ENCODE measurements around the gene AIG1.
"Not testable (repeated sequence)": the region's sequence is repeated elsewhere in the genome, so short reads cannot be mapped to it uniquely, and the experiment has no call there.

AIG1 gene

DNA sequence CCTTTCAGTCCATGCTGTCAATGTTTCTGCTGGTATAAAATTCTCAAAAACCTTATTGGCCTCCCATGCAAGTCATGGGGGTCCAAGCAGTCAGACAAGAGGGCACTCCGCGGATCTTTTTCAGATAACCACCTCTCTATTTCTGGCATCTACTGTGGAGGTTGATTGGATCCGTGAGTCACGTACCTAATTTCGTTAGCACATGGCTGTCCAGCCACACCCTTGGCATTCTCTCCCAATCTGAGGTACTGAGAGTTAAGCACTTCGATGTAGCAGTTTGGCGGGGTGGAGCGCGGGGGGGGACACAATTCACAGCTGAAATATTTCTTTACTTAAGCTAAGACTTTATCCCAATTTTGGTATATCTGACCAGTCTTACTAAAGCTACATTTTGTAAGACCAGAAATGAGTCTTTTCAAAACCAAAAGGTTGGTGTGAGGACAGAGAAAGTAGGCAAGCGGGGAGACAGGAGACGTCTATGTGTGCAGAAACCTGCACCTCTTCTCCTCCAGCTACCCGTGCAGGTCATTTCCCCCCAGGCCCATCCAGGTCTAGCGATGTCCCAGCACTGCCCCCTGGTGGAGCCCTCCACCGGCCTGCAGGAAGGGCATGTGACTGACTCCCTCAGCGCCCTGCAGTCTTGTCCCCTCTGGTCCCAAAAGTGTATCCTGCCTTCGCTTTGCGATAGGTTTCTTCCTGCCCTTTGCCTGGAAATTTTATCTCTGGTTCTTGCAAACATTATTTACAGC is 276.7 kb downstream of the AIG1 start:
- no peak for DNase-seq

- DNase-seq, result no peak
Observed at GRCh38 chr6:143339223-143339622, 278.5 kb downstream of the AIG1 start.

DNA sequence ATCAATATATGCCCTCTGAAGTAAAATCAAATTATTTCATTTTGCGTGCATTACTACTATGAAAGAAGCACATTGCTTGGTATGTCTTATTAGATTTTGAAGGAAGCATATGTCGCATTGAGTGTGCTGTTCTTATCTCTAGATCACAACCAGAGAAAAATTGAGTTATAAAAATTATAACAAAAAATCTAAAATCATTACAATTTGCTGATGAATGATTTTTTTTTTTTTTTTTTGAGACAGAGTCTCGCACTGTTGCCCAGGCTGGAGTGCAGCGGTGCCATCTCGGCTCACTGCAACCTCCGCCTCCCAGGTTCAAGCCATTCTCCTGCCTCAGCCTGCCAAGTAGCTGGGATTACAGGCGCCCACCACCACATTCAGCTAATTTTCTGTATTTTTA is 284.8 kb downstream of the AIG1 start:
- DNase-seq, result not testable (repeated sequence)

GRCh38 chr6:143346004-143346403 is 285.3 kb downstream of the AIG1 start:
- no peak for DNase-seq

DNA sequence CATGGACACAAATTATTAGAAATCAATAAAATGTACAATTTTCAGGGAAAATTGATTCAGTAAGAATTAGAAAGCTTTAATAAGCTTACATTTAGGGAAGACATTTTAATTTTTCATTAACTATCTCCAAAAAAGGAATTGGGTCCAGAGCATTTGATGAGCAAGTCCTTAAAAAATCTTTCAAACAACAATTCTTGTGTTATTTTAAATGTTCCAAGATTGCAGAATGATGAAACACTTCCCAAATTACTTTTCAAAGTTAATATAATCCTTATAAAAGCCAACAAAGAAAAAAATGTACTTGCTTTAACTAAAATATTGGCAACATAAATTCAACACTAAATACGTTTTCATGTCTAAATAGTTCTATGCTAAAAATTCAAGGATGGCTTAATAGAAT is 287.8 kb downstream of the AIG1 start:
- DNase-seq, result no peak

DNA sequence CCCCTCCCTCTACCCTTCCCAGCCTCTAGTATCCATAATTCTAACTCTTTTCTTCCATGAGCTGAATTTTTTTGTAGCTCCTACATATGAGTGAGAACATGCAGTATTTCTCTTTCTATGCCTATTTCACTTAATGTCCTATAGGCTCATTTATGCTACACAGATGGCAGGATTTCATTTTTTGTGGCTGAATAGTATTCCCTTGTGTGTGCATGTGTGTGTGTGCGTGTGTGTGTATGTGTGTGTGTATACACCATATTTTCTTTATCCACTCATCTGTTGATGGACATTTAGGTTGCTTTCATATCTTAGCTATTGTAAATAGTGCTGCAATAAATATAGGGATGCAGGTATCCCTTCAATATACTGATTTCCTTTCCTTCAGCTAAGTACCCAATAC is 288.8 kb downstream of the AIG1 start:
- no peak for DNase-seq

GRCh38 chr6:143356101-143356880 is 295.6 kb downstream of the AIG1 start:
- DNase-seq, result no peak

GRCh38 chr6:143357152-143357551 is 296.5 kb downstream of the AIG1 start:
- no peak for DNase-seq

GRCh38 chr6:143357561-143358255 is 297.0 kb downstream of the AIG1 start:
- DNase-seq, result no peak

- no peak for DNase-seq
Observed at GRCh38 chr6:143361536-143362191, 301.0 kb downstream of the AIG1 start.

DNA sequence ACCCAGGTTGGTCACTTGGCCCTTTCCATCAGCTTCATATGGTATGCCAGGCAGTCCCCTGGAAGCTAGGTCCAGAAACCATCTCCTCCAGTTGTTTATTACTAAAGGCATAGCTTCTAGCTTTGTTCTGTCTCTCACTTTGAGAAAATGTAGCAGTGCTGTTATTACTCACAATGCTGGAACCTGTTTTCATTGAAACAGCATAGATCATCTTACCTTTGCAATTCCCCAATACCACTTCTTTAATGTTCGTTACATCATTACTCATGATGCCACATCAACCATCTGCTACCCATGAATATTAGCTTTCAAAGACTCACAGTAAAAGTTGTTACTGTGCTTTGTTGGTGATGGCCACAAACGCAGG is 301.5 kb downstream of the AIG1 start:
- no peak for DNase-seq

DNA sequence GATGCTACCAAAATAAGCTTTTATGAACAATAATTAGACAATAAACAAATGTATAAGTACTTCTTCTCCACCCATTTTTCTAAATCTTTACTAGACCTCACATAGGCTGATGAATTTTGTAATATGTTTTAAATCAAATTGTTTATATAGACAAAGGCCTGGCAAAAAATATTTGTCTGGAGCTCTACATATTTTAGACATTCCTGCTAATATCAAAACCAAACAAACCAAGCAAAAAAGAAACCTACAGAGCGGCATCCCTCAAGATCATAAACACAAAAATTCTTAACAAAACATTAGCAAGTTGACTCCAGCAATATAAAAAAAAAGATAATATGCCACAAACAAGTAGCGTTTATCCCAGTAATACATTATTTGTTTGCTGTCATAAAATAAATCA is 302.6 kb downstream of the AIG1 start:
- DNase-seq, result no peak

DNA sequence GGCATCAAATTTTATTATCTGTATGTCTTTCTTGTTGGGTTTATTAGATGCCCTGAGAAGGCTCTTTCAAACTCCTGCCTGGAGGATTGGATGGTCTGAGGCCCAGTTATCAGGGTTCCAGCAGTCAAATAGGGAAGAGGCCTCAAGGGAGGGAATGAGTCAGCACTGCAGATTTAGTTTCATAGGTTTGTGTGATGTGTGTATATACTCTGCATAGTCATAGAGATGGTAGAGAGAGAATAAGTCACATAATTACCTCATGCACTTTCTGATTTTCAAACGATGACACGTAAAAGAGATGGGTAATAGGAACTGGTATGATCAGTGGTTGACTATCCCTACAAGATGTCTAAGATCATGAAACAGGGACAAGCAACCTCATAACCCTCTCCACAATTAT is 307.7 kb downstream of the AIG1 start:
- DNase-seq, result no peak

DNA sequence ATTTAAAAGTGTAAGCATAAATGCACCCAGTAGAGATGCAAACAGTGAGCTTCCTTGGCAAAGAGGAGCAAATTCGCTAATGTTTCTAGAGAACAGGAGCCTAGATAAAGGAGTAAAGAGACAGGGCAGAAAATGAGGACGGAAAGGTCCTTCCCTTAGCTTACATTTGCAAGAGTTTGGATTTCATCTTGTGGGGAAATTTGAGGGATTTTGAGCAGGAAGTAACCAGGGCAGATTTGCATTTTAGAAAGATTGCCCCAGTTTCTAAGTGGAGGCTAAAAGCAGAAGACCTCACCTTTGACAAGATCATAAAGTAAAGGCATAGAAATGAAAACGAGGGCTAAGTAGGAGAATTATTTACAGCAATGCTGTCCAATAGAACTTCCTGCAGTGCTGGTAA is 309.3 kb downstream of the AIG1 start:
- no peak for DNase-seq

DNA sequence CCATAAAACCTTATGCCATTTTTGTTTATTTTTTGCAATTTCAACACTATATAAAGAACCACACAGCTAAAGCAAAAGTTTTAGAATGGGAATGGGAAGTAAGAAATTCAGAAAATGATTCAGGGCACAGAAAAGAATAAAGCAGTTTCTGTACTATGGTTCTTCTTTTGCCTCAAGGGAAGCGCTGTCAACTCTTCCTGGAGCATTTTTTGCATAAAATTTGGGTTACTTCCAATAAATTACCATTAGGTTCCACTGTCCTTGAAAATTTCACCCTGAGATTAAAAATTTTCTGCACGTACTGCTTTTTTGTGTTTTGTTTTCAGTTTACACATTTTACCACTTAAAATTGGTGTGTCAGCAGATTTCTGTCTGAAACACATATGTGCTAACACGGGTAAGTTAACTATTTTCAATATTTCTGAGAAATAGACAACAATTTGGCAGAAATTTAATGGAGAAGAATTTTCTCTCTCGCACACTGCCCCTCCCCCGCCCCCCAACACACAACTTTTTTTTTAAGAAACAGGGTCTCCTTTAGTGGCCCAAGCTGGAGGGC is 310.2 kb downstream of the AIG1 start:
- no peak for DNase-seq

DNA sequence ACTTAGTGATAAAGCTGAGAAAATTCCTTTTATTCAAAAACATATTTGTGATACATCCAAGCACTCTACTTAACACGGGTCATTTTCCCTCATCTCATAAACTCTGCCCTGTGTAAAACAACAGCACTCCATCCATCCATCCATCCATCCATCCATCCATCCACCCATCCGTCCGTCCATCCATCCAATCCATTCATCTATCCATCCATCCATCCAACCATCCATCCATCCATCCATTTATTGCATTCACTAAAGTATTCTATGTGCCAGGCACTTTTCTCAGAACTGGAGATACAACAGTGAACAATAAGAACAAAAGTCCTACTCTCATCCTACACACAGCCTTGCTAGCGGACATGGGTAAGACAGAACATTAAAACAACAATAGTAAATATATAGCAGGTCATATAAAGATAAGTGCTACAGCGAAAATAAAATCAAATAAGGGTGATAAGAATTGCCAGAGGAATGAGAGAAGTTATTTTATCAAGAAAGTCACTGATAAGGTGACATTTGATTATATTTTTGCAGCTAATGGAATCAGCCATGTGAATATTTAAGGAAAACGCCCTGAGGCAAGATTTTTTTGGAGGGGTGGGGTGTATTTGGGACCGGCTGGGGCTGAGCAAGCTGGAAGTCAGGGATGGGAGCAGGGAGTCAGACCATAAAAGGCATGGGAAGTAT is 311.7 kb downstream of the AIG1 start:
- no peak for DNase-seq

- DNase-seq, result no peak
Observed at GRCh38 chr6:143374014-143374413, 313.3 kb downstream of the AIG1 start.

GRCh38 chr6:143375022-143375585 is 314.4 kb downstream of the AIG1 start:
- no peak for DNase-seq

- DNase-seq, result no peak
Observed at GRCh38 chr6:143376375-143376774, 315.7 kb downstream of the AIG1 start.

DNA sequence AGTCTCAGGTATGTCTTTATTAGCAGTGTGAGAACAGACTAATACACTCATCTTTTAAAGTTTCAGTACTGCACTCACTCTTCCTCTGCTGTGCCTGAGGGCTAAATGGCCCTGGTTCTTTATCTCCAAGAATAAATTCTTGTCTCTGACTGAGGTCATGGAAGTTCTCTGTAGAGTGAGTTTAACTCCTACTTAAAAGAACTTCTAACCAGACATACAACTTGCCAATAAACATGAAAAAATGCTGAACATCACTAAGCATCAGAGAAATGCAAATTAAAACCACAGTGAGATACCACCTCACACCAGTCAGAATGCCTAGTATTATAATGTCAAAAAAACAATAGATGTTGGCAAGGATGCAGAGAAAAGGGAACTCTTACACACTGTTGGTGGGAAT is 316.2 kb downstream of the AIG1 start:
- DNase-seq, result no peak

- no peak for DNase-seq
Observed at GRCh38 chr6:143385636-143386035, 324.9 kb downstream of the AIG1 start.

GRCh38 chr6:143390278-143390677 is 329.6 kb downstream of the AIG1 start:
- DNase-seq, result no peak

All from NCI-H1092 treated with DMSO at 0.1 percent for 48 hours (cell line).